ENCODE results near the gene NRXN2. TPM values are rescaled to one million over a fixed set of nuclear protein-coding genes. Genes with fewer than 3 reads are reported as not detected.
A peak's percentile ranks its signal among the peaks of the same experiment; 100 is the strongest.

The NRXN2 gene
- total and polyA plus RNA-seq, 3 donors from 2014 or later: 32.6 to 46.8 (median 40.1) TPM

DNA sequence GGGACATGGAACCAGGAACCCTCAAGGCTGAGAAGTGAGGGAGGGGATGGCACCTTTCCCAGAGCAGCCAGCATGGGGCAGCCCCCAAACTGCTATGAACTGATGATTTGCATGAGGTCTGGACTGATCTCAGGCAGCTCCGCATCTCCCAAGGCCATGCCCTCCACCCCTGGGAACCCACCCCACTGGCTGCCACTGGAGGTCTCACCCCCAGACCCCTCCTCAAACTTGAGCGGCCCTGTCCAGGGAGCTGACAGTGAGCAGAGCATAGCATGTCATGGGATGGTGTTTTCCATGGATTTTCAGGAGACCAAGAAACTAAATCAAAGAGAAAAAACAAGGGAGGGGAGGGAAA lies 46.8 kb downstream of the NRXN2 start:
- DNase-seq: no peak
- WGBS, 2 donors: 78 to 86% methylated on average over 2 of the region's 2 CpGs
- H3K4me1 ChIP-seq: peaks cover 18% of the 10 kb centered on the region
- no peaks in the 10 kb centered on the region for H3K36me3 ChIP-seq (ENCODE audit: low read depth, missing control alignments)
- H3K9me3 ChIP-seq: no peaks in the 10 kb centered on the region
- no peaks in the 10 kb centered on the region for H3K27me3 ChIP-seq
- H3K27ac ChIP-seq: no peak overlapping the region
- no peak overlapping the region for H3K4me3 ChIP-seq
- TF ChIP-seq, protein P1, sequence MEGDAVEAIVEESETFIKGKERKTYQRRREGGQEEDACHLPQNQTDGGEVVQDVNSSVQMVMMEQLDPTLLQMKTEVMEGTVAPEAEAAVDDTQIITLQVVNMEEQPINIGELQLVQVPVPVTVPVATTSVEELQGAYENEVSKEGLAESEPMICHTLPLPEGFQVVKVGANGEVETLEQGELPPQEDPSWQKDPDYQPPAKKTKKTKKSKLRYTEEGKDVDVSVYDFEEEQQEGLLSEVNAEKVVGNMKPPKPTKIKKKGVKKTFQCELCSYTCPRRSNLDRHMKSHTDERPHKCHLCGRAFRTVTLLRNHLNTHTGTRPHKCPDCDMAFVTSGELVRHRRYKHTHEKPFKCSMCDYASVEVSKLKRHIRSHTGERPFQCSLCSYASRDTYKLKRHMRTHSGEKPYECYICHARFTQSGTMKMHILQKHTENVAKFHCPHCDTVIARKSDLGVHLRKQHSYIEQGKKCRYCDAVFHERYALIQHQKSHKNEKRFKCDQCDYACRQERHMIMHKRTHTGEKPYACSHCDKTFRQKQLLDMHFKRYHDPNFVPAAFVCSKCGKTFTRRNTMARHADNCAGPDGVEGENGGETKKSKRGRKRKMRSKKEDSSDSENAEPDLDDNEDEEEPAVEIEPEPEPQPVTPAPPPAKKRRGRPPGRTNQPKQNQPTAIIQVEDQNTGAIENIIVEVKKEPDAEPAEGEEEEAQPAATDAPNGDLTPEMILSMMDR (IDR thresholded peaks at IDR 0.05): no peak
- TF ChIP-seq POLR2A (IDR thresholded peaks at IDR 0.05): no peak
- intact Hi-C loops (cut with DNase I; ENCODE audit: low total_unique reads): no loop called here

DNA sequence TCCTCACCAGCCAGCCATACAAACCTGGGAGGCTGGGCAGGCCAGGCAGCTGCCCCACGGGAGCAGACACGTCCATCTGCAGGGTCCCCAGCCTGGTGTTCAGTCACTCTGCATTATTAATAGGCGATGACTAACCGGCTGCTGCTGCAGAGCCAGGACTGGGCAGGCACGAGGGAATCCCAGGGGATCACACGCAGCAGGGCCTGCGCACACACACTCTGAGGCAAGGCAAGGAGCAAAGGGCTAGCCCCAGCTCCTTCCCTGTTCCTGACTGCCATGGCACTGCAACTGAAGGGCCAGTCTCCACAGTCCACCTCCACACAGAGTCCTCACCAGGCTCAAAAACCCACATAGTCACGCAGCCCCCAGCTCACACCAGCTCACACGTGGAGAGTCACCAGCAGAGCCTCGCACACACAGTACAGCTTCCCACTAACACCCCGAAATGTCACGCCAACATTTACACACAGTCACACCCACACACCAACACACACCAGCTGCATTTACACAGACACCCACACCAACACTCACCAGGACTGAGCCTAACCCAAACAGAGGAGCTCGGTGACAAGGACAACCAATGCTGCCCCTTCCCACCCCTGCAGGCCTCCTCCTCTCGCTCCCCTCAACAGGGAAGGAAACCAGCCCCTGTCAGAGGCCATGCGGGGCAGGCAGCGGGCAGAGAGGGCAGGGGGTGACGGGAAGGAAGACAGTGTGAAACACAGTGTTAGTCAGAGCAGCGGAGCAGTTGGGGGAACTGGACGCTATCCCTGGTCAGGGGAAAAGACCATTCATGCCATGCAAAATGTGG lies 47.3 kb downstream of the NRXN2 start:
- DNase-seq: peak; percentile 73
- H3K27me3 ChIP-seq: no peaks in the 10 kb centered on the region
- H3K9me3 ChIP-seq: no peaks in the 10 kb centered on the region
- no peak overlapping the region for H3K4me3 ChIP-seq
- H3K4me1 ChIP-seq: peaks cover 18% of the 10 kb centered on the region
- TF ChIP-seq, protein P1 (IDR thresholded peaks at IDR 0.05): no peak
- TF ChIP-seq POLR2A (IDR thresholded peaks at IDR 0.05): no peak
- intact Hi-C loops (cut with DNase I; ENCODE audit: low total_unique reads): no loop called here
- WGBS, 2 donors: 61 to 78% methylated on average over 15 to 19 of the region's 19 CpGs
- H3K27ac ChIP-seq: no peak overlapping the region
- H3K36me3 ChIP-seq (ENCODE audit: low read depth, missing control alignments): no peaks in the 10 kb centered on the region

DNA sequence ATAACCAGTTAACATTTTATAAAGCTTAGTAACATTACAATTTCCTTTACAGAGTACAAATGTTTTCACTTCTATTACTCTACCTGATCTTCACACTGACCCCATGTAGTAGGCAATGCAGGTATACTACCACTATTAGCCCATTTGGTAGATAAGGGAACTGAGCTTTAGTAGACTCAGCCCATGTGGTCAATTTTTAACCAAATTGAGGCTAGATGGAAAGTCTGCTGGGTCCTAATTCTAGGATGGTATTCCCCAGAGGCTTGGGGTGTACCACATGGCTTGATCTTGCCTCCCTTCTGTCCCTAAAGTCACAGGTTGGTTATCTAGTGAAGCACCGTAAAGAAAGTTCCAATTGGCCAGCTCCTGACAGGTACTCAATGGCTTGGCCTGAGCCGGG lies 48.2 kb downstream of the NRXN2 start:
- no peak for DNase-seq
- no peaks in the 10 kb centered on the region for H3K27me3 ChIP-seq
- no peak overlapping the region for H3K4me3 ChIP-seq
- peaks cover 18% of the 10 kb centered on the region for H3K4me1 ChIP-seq
- 95 to 100% methylated on average over 1 to 2 of the region's 2 CpGs for WGBS, 2 donors
- H3K9me3 ChIP-seq: no peaks in the 10 kb centered on the region
- no peaks in the 10 kb centered on the region for H3K36me3 ChIP-seq (ENCODE audit: low read depth, missing control alignments)
- H3K27ac ChIP-seq: no peak overlapping the region
- intact Hi-C loops (cut with DNase I; ENCODE audit: low total_unique reads): no loop called here
- TF ChIP-seq, protein P1 (IDR thresholded peaks at IDR 0.05): no peak
- TF ChIP-seq POLR2A (IDR thresholded peaks at IDR 0.05): no peak

DNA sequence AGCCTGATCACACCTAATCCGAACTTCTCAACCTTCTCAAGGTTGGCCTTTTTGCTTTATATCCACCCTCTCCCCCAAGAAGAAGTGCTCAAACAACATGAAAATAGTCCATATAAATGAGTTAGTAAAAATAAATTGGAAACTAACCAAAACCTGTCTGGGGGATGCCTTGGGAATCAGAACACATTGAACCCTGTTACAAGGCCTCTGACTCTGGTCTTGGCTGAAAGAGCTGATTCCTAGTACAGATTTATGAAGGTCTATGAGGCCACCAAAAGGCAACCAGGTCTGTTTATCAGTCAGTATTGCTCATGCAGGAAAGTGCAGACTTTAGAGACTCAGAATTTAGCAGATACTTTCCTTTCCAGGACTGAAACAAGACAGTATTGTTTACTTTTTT lies 49.7 kb downstream of the NRXN2 start:
- DNase-seq: no peak
- 58 to 94% methylated on average over 1 of the region's 1 CpG for WGBS, 2 donors
- Histone ChIP-seq H3K27ac (no peak overlapping the region), H3K27me3 (no peaks in the 10 kb centered on the region), H3K9me3 (no peaks in the 10 kb centered on the region), H3K4me3 (no peak overlapping the region), H3K36me3 (ENCODE audit: low read depth, missing control alignments) (no peaks in the 10 kb centered on the region), H3K4me1 (peaks cover 18% of the 10 kb centered on the region)
- intact Hi-C loops (cut with DNase I; ENCODE audit: low total_unique reads): no loop called here
- TF ChIP-seq POLR2A (IDR thresholded peaks at IDR 0.05): no peak
- TF ChIP-seq, protein P1 (IDR thresholded peaks at IDR 0.05): no peak

DNA sequence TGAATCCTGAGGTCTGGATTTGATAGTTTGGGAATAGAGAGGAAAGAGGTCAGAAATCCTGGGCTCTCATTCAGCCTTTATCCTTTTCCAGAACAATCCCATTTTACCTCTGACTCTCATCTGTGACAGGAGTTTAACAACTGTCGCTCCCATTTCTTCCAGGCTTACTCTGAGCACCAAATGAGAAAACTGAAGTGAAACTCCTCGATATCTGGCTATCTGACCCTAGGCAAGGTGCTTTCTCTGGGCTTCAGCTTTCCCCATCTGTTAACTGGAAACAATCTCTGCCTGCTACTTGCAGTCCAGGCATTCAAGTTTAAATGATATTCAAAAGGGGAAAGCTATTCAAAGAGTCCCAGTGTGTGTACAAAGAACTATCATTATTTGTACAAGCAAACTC lies 50.1 kb downstream of the NRXN2 start:
- TF ChIP-seq POLR2A (IDR thresholded peaks at IDR 0.05): no peak
- TF ChIP-seq, protein P1 (IDR thresholded peaks at IDR 0.05): no peak
- Histone ChIP-seq H3K4me1 (peaks cover 18% of the 10 kb centered on the region), H3K27me3 (no peaks in the 10 kb centered on the region), H3K4me3 (no peak overlapping the region), H3K27ac (no peak overlapping the region), H3K36me3 (ENCODE audit: low read depth, missing control alignments) (no peaks in the 10 kb centered on the region), H3K9me3 (no peaks in the 10 kb centered on the region)
- intact Hi-C loops (cut with DNase I; ENCODE audit: low total_unique reads): no loop called here
- no peak for DNase-seq
- WGBS, 2 donors: 73 to 80% methylated on average over 2 of the region's 2 CpGs
